ENCODE data around the gene MAN1B1. TPM values are rescaled to one million over a fixed set of nuclear protein-coding genes. Genes with fewer than 3 reads are reported as not detected.
"Not testable (repeated sequence)": the region's sequence is repeated elsewhere in the genome, so short reads cannot be mapped to it uniquely, and the experiment has no call there.

The MAN1B1 gene
- total and polyA plus RNA-seq, 2 donors (not counting 1 experiment from before 2014, with no cell fraction given): 45.5 to 96.6 TPM

DNA sequence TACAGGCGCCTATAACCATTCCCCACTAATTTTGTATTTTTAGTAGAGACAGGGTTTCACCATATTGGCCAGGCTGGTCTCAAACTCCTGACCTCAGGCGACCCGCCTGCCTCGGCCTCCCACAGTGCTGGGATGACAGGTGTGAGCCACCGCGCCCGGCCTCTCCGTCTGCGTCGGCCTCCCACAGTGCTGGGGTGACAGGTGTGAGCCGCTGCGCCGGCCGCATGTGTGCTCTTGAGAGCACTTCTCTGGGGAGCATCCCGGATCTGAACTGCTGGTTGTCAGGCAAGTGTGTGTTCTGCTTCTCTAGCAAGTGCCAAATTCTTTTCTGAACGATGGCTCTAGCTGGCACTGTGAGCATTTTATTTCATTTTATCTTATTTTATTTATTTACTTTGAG is 29.2 kb upstream of the MAN1B1 start:
- Histone ChIP-seq H3K9me3 (ENCODE audit: control insufficient read depth, insufficient read depth, low read depth, low read length) (no peaks in the 10 kb centered on the region), H4K20me1 (ENCODE audit: control insufficient read depth, extremely low read depth, insufficient read depth, low read length) (no peaks in the 10 kb centered on the region), H3K79me2 (ENCODE audit: control insufficient read depth, insufficient read depth, low read length) (no peaks in the 10 kb centered on the region), H2AFZ (ENCODE audit: low read length) (no peak overlapping the region), H3K27ac (ENCODE audit: insufficient read depth, low read length) (no peak overlapping the region), H3K4me1 (ENCODE audit: control insufficient read depth, extremely low read depth, insufficient read depth, low read length) (peaks cover 2% of the 10 kb centered on the region), H3K9ac (ENCODE audit: insufficient read depth, low read length) (no peak overlapping the region), H3K27me3 (ENCODE audit: control insufficient read depth, insufficient read depth, low read length) (peaks cover 16% of the 10 kb centered on the region), H3K4me3 (replicated peaks in 1 of 4; ENCODE audit: control extremely low read depth in 1 of 4, insufficient read depth in 1 of 4, low read depth in 3 of 4, low read length in 4 of 4) (no peak overlapping the region), H3K4me2 (ENCODE audit: extremely low read depth, insufficient read depth, low read length) (no peak overlapping the region), H3K36me3 (ENCODE audit: control insufficient read depth, insufficient read depth, low read length) (no peaks in the 10 kb centered on the region)
- TF ChIP-seq EZH2 (IDR thresholded peaks at IDR 0.05; ENCODE audit: low read length, missing control alignments): no peak
- TF ChIP-seq, protein P1, sequence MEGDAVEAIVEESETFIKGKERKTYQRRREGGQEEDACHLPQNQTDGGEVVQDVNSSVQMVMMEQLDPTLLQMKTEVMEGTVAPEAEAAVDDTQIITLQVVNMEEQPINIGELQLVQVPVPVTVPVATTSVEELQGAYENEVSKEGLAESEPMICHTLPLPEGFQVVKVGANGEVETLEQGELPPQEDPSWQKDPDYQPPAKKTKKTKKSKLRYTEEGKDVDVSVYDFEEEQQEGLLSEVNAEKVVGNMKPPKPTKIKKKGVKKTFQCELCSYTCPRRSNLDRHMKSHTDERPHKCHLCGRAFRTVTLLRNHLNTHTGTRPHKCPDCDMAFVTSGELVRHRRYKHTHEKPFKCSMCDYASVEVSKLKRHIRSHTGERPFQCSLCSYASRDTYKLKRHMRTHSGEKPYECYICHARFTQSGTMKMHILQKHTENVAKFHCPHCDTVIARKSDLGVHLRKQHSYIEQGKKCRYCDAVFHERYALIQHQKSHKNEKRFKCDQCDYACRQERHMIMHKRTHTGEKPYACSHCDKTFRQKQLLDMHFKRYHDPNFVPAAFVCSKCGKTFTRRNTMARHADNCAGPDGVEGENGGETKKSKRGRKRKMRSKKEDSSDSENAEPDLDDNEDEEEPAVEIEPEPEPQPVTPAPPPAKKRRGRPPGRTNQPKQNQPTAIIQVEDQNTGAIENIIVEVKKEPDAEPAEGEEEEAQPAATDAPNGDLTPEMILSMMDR (conservative IDR thresholded peaks at IDR 0.05 in 1 of 2, IDR thresholded peaks at IDR 0.05 in 1 of 2; ENCODE audit: low read depth in 1 of 2, low read length in 2 of 2): no peak
- no peak for DNase-seq (ENCODE audit: low read depth in 2 of 2)

DNA sequence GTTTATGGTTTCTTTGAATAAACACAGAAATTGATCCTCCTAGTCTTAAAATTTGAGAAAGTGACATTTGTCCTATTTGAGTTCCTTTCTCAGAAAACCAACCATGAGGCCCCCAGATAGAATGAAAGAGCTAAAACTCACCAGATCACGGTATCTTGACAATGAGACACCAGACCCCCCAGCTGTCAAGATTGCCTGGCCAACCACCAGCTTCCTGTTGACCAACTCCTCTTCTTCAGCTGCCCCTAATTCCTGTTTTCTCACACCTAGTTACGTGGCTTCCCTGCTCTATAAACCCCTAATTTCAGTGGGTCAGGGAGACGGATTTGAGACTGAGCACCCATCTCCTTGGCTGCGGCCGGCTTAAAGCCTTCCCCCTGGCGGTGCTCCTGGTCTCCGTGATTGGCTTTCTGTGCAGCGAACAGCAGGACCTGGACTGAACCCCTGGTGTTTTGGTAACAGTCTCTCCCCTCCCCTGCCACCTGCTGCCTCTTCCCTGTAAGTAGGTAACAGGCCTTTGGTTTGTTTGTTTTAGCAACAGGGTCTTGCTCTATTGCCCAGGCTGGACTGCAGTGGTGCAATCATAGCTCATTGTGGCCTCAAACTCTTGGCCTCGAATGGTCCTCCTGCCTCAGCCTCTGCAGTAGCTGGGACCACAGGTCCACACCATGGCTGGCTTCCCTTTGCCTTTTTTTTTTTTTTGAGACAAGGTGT is 28.1 kb upstream of the MAN1B1 start:
- peaks cover 8% of the 10 kb centered on the region for H3K27me3 ChIP-seq (ENCODE audit: control insufficient read depth, insufficient read depth, low read length)
- TF ChIP-seq EZH2 (IDR thresholded peaks at IDR 0.05; ENCODE audit: low read length, missing control alignments): no peak
- TF ChIP-seq, protein P1 (conservative IDR thresholded peaks at IDR 0.05 in 1 of 2, IDR thresholded peaks at IDR 0.05 in 1 of 2; ENCODE audit: low read depth in 1 of 2, low read length in 2 of 2): no peak
- no peak overlapping the region for H3K4me2 ChIP-seq (ENCODE audit: extremely low read depth, insufficient read depth, low read length)
- no peak overlapping the region for H2AFZ ChIP-seq (ENCODE audit: low read length)
- H3K27ac ChIP-seq (ENCODE audit: insufficient read depth, low read length): no peak overlapping the region
- no peak overlapping the region for H3K4me3 ChIP-seq (replicated peaks in 1 of 4; ENCODE audit: control extremely low read depth in 1 of 4, insufficient read depth in 1 of 4, low read depth in 3 of 4, low read length in 4 of 4)
- no peaks in the 10 kb centered on the region for H3K9me3 ChIP-seq (ENCODE audit: control insufficient read depth, insufficient read depth, low read depth, low read length)
- peaks cover 2% of the 10 kb centered on the region for H3K4me1 ChIP-seq (ENCODE audit: control insufficient read depth, extremely low read depth, insufficient read depth, low read length)
- no peak overlapping the region for H3K9ac ChIP-seq (ENCODE audit: insufficient read depth, low read length)
- H4K20me1 ChIP-seq (ENCODE audit: control insufficient read depth, extremely low read depth, insufficient read depth, low read length): no peaks in the 10 kb centered on the region
- H3K79me2 ChIP-seq (ENCODE audit: control insufficient read depth, insufficient read depth, low read length): no peaks in the 10 kb centered on the region
- no peak for DNase-seq (ENCODE audit: low read depth in 2 of 2)
- H3K36me3 ChIP-seq (ENCODE audit: control insufficient read depth, insufficient read depth, low read length): no peaks in the 10 kb centered on the region

DNA sequence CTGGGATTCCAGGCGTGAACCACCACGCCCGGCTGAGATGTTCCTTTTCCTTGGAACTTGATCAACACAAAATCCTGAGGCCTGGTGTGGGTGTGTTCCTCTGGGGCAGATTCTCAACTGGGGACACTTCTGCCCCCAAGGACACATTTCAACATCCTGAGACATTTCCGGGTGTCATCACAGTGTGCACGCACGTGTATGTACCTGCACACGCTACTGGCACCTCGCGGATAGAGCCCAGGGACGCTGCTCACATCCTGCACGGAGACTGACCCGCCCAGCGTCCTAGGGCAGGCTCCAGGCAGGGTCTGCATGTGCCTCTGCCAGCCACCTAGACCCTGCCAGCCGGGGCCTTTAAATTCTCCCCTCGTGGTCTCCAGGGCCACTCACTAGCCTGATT is 24.4 kb upstream of the MAN1B1 start:
- Histone ChIP-seq H3K9me3 (ENCODE audit: control insufficient read depth, insufficient read depth, low read depth, low read length) (no peaks in the 10 kb centered on the region), H4K20me1 (ENCODE audit: control insufficient read depth, extremely low read depth, insufficient read depth, low read length) (no peaks in the 10 kb centered on the region), H3K4me3 (replicated peaks in 1 of 4; ENCODE audit: control extremely low read depth in 1 of 4, insufficient read depth in 1 of 4, low read depth in 3 of 4, low read length in 4 of 4) (no peak overlapping the region), H3K4me2 (ENCODE audit: extremely low read depth, insufficient read depth, low read length) (no peak overlapping the region), H3K4me1 (ENCODE audit: control insufficient read depth, extremely low read depth, insufficient read depth, low read length) (no peaks in the 10 kb centered on the region), H3K27ac (ENCODE audit: insufficient read depth, low read length) (no peak overlapping the region), H3K79me2 (ENCODE audit: control insufficient read depth, insufficient read depth, low read length) (no peaks in the 10 kb centered on the region), H2AFZ (ENCODE audit: low read length) (no peak overlapping the region), H3K27me3 (ENCODE audit: control insufficient read depth, insufficient read depth, low read length) (peaks cover 2% of the 10 kb centered on the region), H3K9ac (ENCODE audit: insufficient read depth, low read length) (no peak overlapping the region), H3K36me3 (ENCODE audit: control insufficient read depth, insufficient read depth, low read length) (no peaks in the 10 kb centered on the region)
- TF ChIP-seq, protein P1 (conservative IDR thresholded peaks at IDR 0.05 in 1 of 2, IDR thresholded peaks at IDR 0.05 in 1 of 2; ENCODE audit: low read depth in 1 of 2, low read length in 2 of 2): no peak
- no peak for TF ChIP-seq EZH2 (IDR thresholded peaks at IDR 0.05; ENCODE audit: low read length, missing control alignments)
- DNase-seq (ENCODE audit: low read depth in 2 of 2): no peak

DNA sequence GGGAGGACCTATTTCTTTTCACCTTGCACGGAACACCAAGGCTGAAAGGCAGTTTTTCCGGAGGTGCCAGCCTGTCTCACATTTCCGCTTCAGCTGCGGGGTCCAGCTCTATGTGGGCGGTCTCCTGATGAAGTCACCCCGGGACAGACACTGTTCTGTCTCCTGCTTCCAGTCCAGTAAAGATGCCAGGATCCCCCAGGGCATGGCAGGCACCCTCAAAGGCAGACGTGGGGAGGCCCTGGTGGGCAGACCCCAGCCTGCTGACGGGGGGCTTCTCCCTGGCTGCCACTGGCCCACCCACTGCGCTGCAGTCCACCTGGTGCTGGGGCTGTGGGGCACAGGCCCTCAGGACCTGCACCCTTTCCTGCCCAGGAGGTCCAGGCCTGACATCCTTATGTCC is 24.0 kb upstream of the MAN1B1 start:
- not testable (repeated sequence) for H3K4me3 ChIP-seq (replicated peaks in 1 of 4; ENCODE audit: control extremely low read depth in 1 of 4, insufficient read depth in 1 of 4, low read depth in 3 of 4, low read length in 4 of 4)

More for the DNA sequence above, 24.0 kb upstream of the MAN1B1 start:
- H2AFZ ChIP-seq (ENCODE audit: low read length); DNase-seq (ENCODE audit: low read depth in 2 of 2); H3K9ac ChIP-seq (ENCODE audit: insufficient read depth, low read length); H3K4me2 ChIP-seq (ENCODE audit: extremely low read depth, insufficient read depth, low read length); H3K27ac ChIP-seq (ENCODE audit: insufficient read depth, low read length); H3K36me3 ChIP-seq (ENCODE audit: control insufficient read depth, insufficient read depth, low read length); H4K20me1 ChIP-seq (ENCODE audit: control insufficient read depth, extremely low read depth, insufficient read depth, low read length); H3K4me1 ChIP-seq (ENCODE audit: control insufficient read depth, extremely low read depth, insufficient read depth, low read length); H3K79me2 ChIP-seq (ENCODE audit: control insufficient read depth, insufficient read depth, low read length); H3K9me3 ChIP-seq (ENCODE audit: control insufficient read depth, insufficient read depth, low read depth, low read length); H3K27me3 ChIP-seq (ENCODE audit: control insufficient read depth, insufficient read depth, low read length): not testable (repeated sequence)

All from fibroblast of lung (primary cell).